ENCODE data around the gene KLHL42.
A peak's percentile ranks its signal among the peaks of the same experiment; 100 is the strongest.

KLHL42 gene

GRCh38 chr12:27771481-27772327 lies 8.3 kb upstream of the KLHL42 start:
- ATAC-seq = no peak

GRCh38 chr12:27772328-27773049 lies 7.5 kb upstream of the KLHL42 start:
- DNase-seq (no peak), ATAC-seq (no peak)
- Mint-ChIP-seq H3K4me3 (no peak overlapping the region), H3K27ac (no peak overlapping the region), H3K27me3 (no peaks in the 10 kb centered on the region), H3K9me3 (no peaks in the 10 kb centered on the region), H3K4me1 (peaks cover 18% of the 10 kb centered on the region)

More at GRCh38 chr12:27771481-27772327, 8.3 kb upstream of the KLHL42 start:
- H3K4me1 Mint-ChIP-seq = peaks cover 18% of the 10 kb centered on the region
- H3K27me3 Mint-ChIP-seq = no peaks in the 10 kb centered on the region
- H3K4me3 Mint-ChIP-seq = no peak overlapping the region
- DNase-seq = no peak
- H3K27ac Mint-ChIP-seq = no peak overlapping the region
- H3K9me3 Mint-ChIP-seq = no peaks in the 10 kb centered on the region

- Mint-ChIP-seq H3K4me1 (peaks cover 34% of the 10 kb centered on the region), H3K9me3 (no peaks in the 10 kb centered on the region), H3K27ac (no peak overlapping the region), H3K4me3 (no peak overlapping the region), H3K27me3 (no peaks in the 10 kb centered on the region)
- ATAC-seq = no peak
- no peak for DNase-seq
Observed at GRCh38 chr12:27777141-27777540, 2.9 kb upstream of the KLHL42 start.

- no peak for ATAC-seq
- no peaks in the 10 kb centered on the region for H3K9me3 Mint-ChIP-seq
- DNase-seq = no peak
- peaks cover 37% of the 10 kb centered on the region for H3K4me1 Mint-ChIP-seq
- no peak overlapping the region for H3K27ac Mint-ChIP-seq
- H3K27me3 Mint-ChIP-seq = no peaks in the 10 kb centered on the region
- H3K4me3 Mint-ChIP-seq = peak overlapping the region in 1 of 2 donors; percentile 17
Observed at GRCh38 chr12:27778206-27778605, 1.8 kb upstream of the KLHL42 start.

- peak overlapping the region; percentile 82 to 94 for H3K27ac Mint-ChIP-seq
- peaks cover 38% of the 10 kb centered on the region for H3K4me1 Mint-ChIP-seq
- ATAC-seq (peak; percentile 63), DNase-seq (no peak)
- H3K9me3 Mint-ChIP-seq = no peaks in the 10 kb centered on the region
- H3K4me3 Mint-ChIP-seq = peak overlapping the region; percentile 83 to 88
- H3K27me3 Mint-ChIP-seq = no peaks in the 10 kb centered on the region
Observed at GRCh38 chr12:27779416-27779919, 565 bp upstream of the KLHL42 start.

GRCh38 chr12:27780612-27781408 lies 777 bp downstream of the KLHL42 start:
- DNase-seq (peak in 1 of 2 donors; percentile 66), ATAC-seq (peak; percentile 71)
- H3K27ac Mint-ChIP-seq = peak overlapping the region; percentile 85
- peaks cover 49% of the 10 kb centered on the region for H3K4me1 Mint-ChIP-seq
- H3K27me3 Mint-ChIP-seq = no peaks in the 10 kb centered on the region
- H3K4me3 Mint-ChIP-seq = peak overlapping the region; percentile 83 to 85
- no peaks in the 10 kb centered on the region for H3K9me3 Mint-ChIP-seq

- H3K4me3 Mint-ChIP-seq = peak overlapping the region; percentile 83 to 85
- H3K27ac Mint-ChIP-seq = no peak overlapping the region
- H3K9me3 Mint-ChIP-seq = no peaks in the 10 kb centered on the region
- DNase-seq (no peak), ATAC-seq (no peak)
- H3K27me3 Mint-ChIP-seq = no peaks in the 10 kb centered on the region
- peaks cover 56% of the 10 kb centered on the region for H3K4me1 Mint-ChIP-seq
Observed at GRCh38 chr12:27781680-27782079, 1.6 kb downstream of the KLHL42 start.

GRCh38 chr12:27782481-27782880 lies 2.4 kb downstream of the KLHL42 start:
- ATAC-seq (no peak), DNase-seq (no peak)
- H3K9me3 Mint-ChIP-seq = no peaks in the 10 kb centered on the region
- no peaks in the 10 kb centered on the region for H3K27me3 Mint-ChIP-seq
- peaks cover 56% of the 10 kb centered on the region for H3K4me1 Mint-ChIP-seq
- H3K4me3 Mint-ChIP-seq = peak overlapping the region; percentile 18 to 83
- H3K27ac Mint-ChIP-seq = no peak overlapping the region

- Mint-ChIP-seq H3K4me3 (peak overlapping the region in 1 of 2 donors; percentile 17), H3K27ac (peak overlapping the region in 1 of 2 donors; percentile 35), H3K4me1 (peaks cover 43% of the 10 kb centered on the region), H3K27me3 (no peaks in the 10 kb centered on the region), H3K9me3 (no peaks in the 10 kb centered on the region)
- ATAC-seq = peak; percentile 82
- no peak for DNase-seq
Observed at GRCh38 chr12:27785882-27786570, 6.0 kb downstream of the KLHL42 start.

- Mint-ChIP-seq H3K9me3 (no peaks in the 10 kb centered on the region), H3K4me3 (no peak overlapping the region), H3K4me1 (peaks cover 28% of the 10 kb centered on the region), H3K27me3 (no peaks in the 10 kb centered on the region), H3K27ac (no peak overlapping the region)
- no peak for DNase-seq
- no peak for ATAC-seq
Observed at GRCh38 chr12:27787559-27787958, 7.5 kb downstream of the KLHL42 start.

GRCh38 chr12:27790179-27790578 lies 10.1 kb downstream of the KLHL42 start:
- ATAC-seq (peak; percentile 41), DNase-seq (no peak)
- Mint-ChIP-seq H3K27me3 (no peaks in the 10 kb centered on the region), H3K4me1 (peaks cover 28% of the 10 kb centered on the region), H3K9me3 (no peaks in the 10 kb centered on the region), H3K4me3 (no peak overlapping the region), H3K27ac (peak overlapping the region in 1 of 2 donors; percentile 62)

- Mint-ChIP-seq H3K4me1 (peaks cover 33% of the 10 kb centered on the region), H3K27me3 (no peaks in the 10 kb centered on the region), H3K9me3 (no peaks in the 10 kb centered on the region), H3K4me3 (peak overlapping the region in 1 of 2 donors; percentile 36), H3K27ac (peak overlapping the region in 1 of 2 donors; percentile 69)
- no peak for DNase-seq
- ATAC-seq = peak; percentile 81
Observed at GRCh38 chr12:27794818-27795584, 15.0 kb downstream of the KLHL42 start.

- DNase-seq (no peak), ATAC-seq (no peak)
- peaks cover 45% of the 10 kb centered on the region for H3K4me1 Mint-ChIP-seq
- no peaks in the 10 kb centered on the region for H3K27me3 Mint-ChIP-seq
- H3K27ac Mint-ChIP-seq = no peak overlapping the region
- no peaks in the 10 kb centered on the region for H3K9me3 Mint-ChIP-seq
- H3K4me3 Mint-ChIP-seq = no peak overlapping the region
Observed at GRCh38 chr12:27796128-27796527, 16.1 kb downstream of the KLHL42 start.

GRCh38 chr12:27797301-27798025 lies 17.4 kb downstream of the KLHL42 start:
- DNase-seq (no peak), ATAC-seq (no peak)
- H3K27me3 Mint-ChIP-seq = no peaks in the 10 kb centered on the region
- no peaks in the 10 kb centered on the region for H3K9me3 Mint-ChIP-seq
- peaks cover 58% of the 10 kb centered on the region for H3K4me1 Mint-ChIP-seq
- no peak overlapping the region for H3K27ac Mint-ChIP-seq
- no peak overlapping the region for H3K4me3 Mint-ChIP-seq

All from stimulated activated naive CD8-positive, alpha-beta T cell treated with anti-CD3 and anti-CD28 coated beads, Interleukin-15, amount 100 ng/mL, for 72 hours (primary cell).